T follicular helper cell (primary cell): Measurements from ENCODE around the gene PLCB1.

ENCODE experiments used
- DNase-seq: peaks from one replicate; pipeline ENCODE4 v3.0.0-alpha.2; 2020; ENCODE audit warnings: low read depth

Gene PLCB1

GRCh38 chr20:8129211-8129976, 2.7 kb upstream of the PLCB1 start:
- no peak for DNase-seq

GRCh38 chr20:8130840-8131526, 1.1 kb upstream of the PLCB1 start:
- DNase-seq, result no peak

- no peak for DNase-seq
These were observed 631 bp downstream of the PLCB1 start for GRCh38 chr20:8132484-8133309.

- no peak for DNase-seq
These were observed 1.3 kb downstream of the PLCB1 start for GRCh38 chr20:8133310-8133768.

GRCh38 chr20:8133851-8134451, 1.9 kb downstream of the PLCB1 start:
- no peak for DNase-seq

GRCh38 chr20:8139899-8140298, 7.8 kb downstream of the PLCB1 start:
- no peak for DNase-seq

- no peak for DNase-seq
These were observed 11.4 kb downstream of the PLCB1 start for GRCh38 chr20:8143474-8143873.

GRCh38 chr20:8144282-8145245, 12.5 kb downstream of the PLCB1 start:
- DNase-seq, result no peak

- DNase-seq, result no peak
These were observed 13.4 kb downstream of the PLCB1 start for GRCh38 chr20:8145246-8146168.

- DNase-seq, result no peak
These were observed 15.4 kb downstream of the PLCB1 start for GRCh38 chr20:8147476-8147875.

- DNase-seq, result no peak
These were observed 16.4 kb downstream of the PLCB1 start for GRCh38 chr20:8148501-8148900.

- DNase-seq, result no peak
These were observed 18.5 kb downstream of the PLCB1 start for GRCh38 chr20:8150591-8150990.

- DNase-seq, result no peak
These were observed 19.3 kb downstream of the PLCB1 start for GRCh38 chr20:8151372-8151771.

GRCh38 chr20:8152183-8152582, 20.1 kb downstream of the PLCB1 start:
- DNase-seq, result no peak

- no peak for DNase-seq
These were observed 20.8 kb downstream of the PLCB1 start for GRCh38 chr20:8152847-8153246.

GRCh38 chr20:8153281-8153908, 21.3 kb downstream of the PLCB1 start:
- no peak for DNase-seq

GRCh38 chr20:8154638-8155037, 22.6 kb downstream of the PLCB1 start:
- DNase-seq, result no peak

GRCh38 chr20:8155229-8155628, 23.2 kb downstream of the PLCB1 start:
- no peak for DNase-seq

GRCh38 chr20:8155812-8156211, 23.7 kb downstream of the PLCB1 start:
- DNase-seq, result no peak
